GM21360 (cell line): ENCODE data around the gene SST.

ENCODE experiments used
- ATAC-seq: cut with Tn5 transposase; IDR thresholded peaks from one replicate; pipeline ENCODE4 v1.9.1; 2021; ENCODE audit warnings: mild to moderate bottlenecking, moderate library complexity; ENCODE audit not compliant: unreplicated experiment

Gene SST

GRCh38 chr3:187636528-187636927, 33.7 kb downstream of the SST start:
- no peak for ATAC-seq

GRCh38 chr3:187630404-187630803, 39.8 kb downstream of the SST start:
- no peak for ATAC-seq

GRCh38 chr3:187629711-187630110, 40.5 kb downstream of the SST start:
- ATAC-seq = no peak

GRCh38 chr3:187628169-187628568, 42.0 kb downstream of the SST start:
- ATAC-seq = no peak

- ATAC-seq = no peak
Observed at GRCh38 chr3:187626581-187626980, 43.6 kb downstream of the SST start.

- ATAC-seq = no peak
Observed at GRCh38 chr3:187624588-187624987, 45.6 kb downstream of the SST start.

- no peak for ATAC-seq
Observed at GRCh38 chr3:187623285-187623814, 46.8 kb downstream of the SST start.

GRCh38 chr3:187621881-187622280, 48.3 kb downstream of the SST start:
- no peak for ATAC-seq

- ATAC-seq = no peak
Observed at GRCh38 chr3:187619461-187619860, 50.7 kb downstream of the SST start.
